Measurements from ENCODE around the gene OLFM3. TPM values are rescaled to one million over a fixed set of nuclear protein-coding genes. Genes with fewer than 3 reads are reported as not detected.

Gene OLFM3
- total and polyA plus RNA-seq, 2 donors (not counting 3 experiments of a cell fraction or from before 2014, with no cell fraction given) = not detected

DNA sequence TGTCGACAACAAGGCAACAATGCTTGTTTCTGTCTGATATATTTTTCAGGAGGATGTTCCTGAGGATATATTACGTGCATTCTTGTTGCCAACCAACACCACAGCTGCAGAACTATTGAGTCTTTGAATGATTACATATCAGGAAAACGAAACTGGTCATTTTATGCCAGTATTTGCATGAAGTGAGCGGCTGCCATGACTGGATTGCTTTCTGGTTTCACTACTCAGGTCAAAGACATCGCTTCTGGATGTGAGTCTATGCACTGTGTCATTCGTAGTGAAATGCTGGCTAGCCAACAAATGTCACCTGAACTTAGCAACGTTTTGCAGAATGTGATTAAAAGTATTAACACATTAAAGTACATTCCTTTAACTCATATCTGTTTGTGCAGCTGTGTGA lies 35.8 kb upstream of the OLFM3 start:
- no peak overlapping the region for H3K9ac ChIP-seq (replicated peaks; ENCODE audit: extremely low read depth, insufficient read depth, low read length)
- no peak overlapping the region for H2AFZ ChIP-seq (ENCODE audit: low read depth, low read length)
- FAIRE-seq (no peak), DNase-seq (ENCODE audit: low read depth, low spot score) (no peak)
- H4K20me1 ChIP-seq (replicated peaks; ENCODE audit: control insufficient read depth, extremely low read depth, insufficient read depth, low read length) = no peaks in the 10 kb centered on the region
- dilution Hi-C loops (cut with MboI; ENCODE audit: extremely low pct_ligation_motif_present, low sequenced_read_pairs) = no loop called here
- H3K27ac ChIP-seq (ENCODE audit: insufficient read depth, low read depth, low read length) = no peak overlapping the region
- intact Hi-C loops (cut with micrococcal nuclease) = no loop called here
- POLR2A ChIA-PET = no interaction called here
- no peaks in the 10 kb centered on the region for H3K36me3 ChIP-seq (ENCODE audit: control insufficient read depth in 2 of 2, extremely low read depth in 1 of 2, insufficient read depth in 2 of 2, low read length in 2 of 2)
- H3K9me3 ChIP-seq (replicated peaks; ENCODE audit: control insufficient read depth, insufficient read depth, low read length) = no peaks in the 10 kb centered on the region
- no peak for TF ChIP-seq JUN (IDR thresholded peaks at IDR 0.05; ENCODE audit: borderline replicate concordance, insufficient read depth, insufficient read length, low read depth)
- TF ChIP-seq, protein P1, sequence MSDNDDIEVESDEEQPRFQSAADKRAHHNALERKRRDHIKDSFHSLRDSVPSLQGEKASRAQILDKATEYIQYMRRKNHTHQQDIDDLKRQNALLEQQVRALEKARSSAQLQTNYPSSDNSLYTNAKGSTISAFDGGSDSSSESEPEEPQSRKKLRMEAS (IDR thresholded peaks at IDR 0.05; ENCODE audit: insufficient read depth, insufficient read length) = no peak
- TF ChIP-seq MYC (IDR thresholded peaks at IDR 0.05; ENCODE audit: low read depth, low read length) = no peak
- no peak for TF ChIP-seq FOS (IDR thresholded peaks at IDR 0.05; ENCODE audit: borderline replicate concordance, insufficient read depth, low read length)
- TF ChIP-seq POLR2AphosphoS5 (IDR thresholded peaks at IDR 0.05; ENCODE audit: insufficient read depth, low read depth, low read length) = no peak
- TF ChIP-seq POLR2A (IDR thresholded peaks at IDR 0.05; ENCODE audit: low read depth, low read length) = no peak
- TF ChIP-seq EZH2 (IDR thresholded peaks at IDR 0.05; ENCODE audit: borderline replicate concordance, low read depth, low read length, severe bottlenecking) = no peak
- TF ChIP-seq, protein P2, sequence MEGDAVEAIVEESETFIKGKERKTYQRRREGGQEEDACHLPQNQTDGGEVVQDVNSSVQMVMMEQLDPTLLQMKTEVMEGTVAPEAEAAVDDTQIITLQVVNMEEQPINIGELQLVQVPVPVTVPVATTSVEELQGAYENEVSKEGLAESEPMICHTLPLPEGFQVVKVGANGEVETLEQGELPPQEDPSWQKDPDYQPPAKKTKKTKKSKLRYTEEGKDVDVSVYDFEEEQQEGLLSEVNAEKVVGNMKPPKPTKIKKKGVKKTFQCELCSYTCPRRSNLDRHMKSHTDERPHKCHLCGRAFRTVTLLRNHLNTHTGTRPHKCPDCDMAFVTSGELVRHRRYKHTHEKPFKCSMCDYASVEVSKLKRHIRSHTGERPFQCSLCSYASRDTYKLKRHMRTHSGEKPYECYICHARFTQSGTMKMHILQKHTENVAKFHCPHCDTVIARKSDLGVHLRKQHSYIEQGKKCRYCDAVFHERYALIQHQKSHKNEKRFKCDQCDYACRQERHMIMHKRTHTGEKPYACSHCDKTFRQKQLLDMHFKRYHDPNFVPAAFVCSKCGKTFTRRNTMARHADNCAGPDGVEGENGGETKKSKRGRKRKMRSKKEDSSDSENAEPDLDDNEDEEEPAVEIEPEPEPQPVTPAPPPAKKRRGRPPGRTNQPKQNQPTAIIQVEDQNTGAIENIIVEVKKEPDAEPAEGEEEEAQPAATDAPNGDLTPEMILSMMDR (IDR thresholded peaks at IDR 0.05; ENCODE audit: extremely low read depth in 1 of 2, insufficient read depth in 1 of 2, low read depth in 1 of 2, low read length in 2 of 2) = no peak
- TF ChIP-seq GATA2 (IDR thresholded peaks at IDR 0.05; ENCODE audit: insufficient read depth, insufficient read length, low read depth, low read length) = no peak
- H3K4me1 ChIP-seq (ENCODE audit: control insufficient read depth, extremely low read depth, insufficient read depth, low read length) = no peaks in the 10 kb centered on the region
- no peaks in the 10 kb centered on the region for H3K79me2 ChIP-seq (ENCODE audit: control insufficient read depth, insufficient read depth, low read length)
- no TSS peak for BruUV-seq (replicated peaks)
- CTCF ChIA-PET = no interaction called here
- no peaks in the 10 kb centered on the region for H3K9me1 ChIP-seq (replicated peaks; ENCODE audit: control insufficient read depth, extremely low read depth, insufficient read depth, low read length)
- no peaks in the 10 kb centered on the region for H3K27me3 ChIP-seq (ENCODE audit: control insufficient read depth in 2 of 2, insufficient read depth in 2 of 2, low read length in 2 of 2)
- no peak overlapping the region for H3K4me3 ChIP-seq (replicated peaks in 1 of 3; ENCODE audit: insufficient read depth in 1 of 3, low read depth in 1 of 3, low read length in 3 of 3)
- H3K4me2 ChIP-seq (ENCODE audit: insufficient read depth, low read length) = no peak overlapping the region

Measured in endothelial cell of umbilical vein (primary cell).